GM20000 (cell line): ENCODE results near the gene BUD31.
"Not testable (repeated sequence)": the region's sequence is repeated elsewhere in the genome, so short reads cannot be mapped to it uniquely, and the experiment has no call there.

Experiments used
- DNase-seq: peaks from one replicate; pipeline ENCODE4 v3.0.0; 2012; ENCODE audit warnings: low spot score
- TF ChIP-seq, protein P1 (sequence below): IDR thresholded peaks from 2 replicates; pipeline ENCODE4 v1.5.1; 2012; ENCODE audit warnings: mild to moderate bottlenecking, control low read depth; ENCODE audit errors: extremely low read depth, missing control alignments

BUD31 gene

DNA sequence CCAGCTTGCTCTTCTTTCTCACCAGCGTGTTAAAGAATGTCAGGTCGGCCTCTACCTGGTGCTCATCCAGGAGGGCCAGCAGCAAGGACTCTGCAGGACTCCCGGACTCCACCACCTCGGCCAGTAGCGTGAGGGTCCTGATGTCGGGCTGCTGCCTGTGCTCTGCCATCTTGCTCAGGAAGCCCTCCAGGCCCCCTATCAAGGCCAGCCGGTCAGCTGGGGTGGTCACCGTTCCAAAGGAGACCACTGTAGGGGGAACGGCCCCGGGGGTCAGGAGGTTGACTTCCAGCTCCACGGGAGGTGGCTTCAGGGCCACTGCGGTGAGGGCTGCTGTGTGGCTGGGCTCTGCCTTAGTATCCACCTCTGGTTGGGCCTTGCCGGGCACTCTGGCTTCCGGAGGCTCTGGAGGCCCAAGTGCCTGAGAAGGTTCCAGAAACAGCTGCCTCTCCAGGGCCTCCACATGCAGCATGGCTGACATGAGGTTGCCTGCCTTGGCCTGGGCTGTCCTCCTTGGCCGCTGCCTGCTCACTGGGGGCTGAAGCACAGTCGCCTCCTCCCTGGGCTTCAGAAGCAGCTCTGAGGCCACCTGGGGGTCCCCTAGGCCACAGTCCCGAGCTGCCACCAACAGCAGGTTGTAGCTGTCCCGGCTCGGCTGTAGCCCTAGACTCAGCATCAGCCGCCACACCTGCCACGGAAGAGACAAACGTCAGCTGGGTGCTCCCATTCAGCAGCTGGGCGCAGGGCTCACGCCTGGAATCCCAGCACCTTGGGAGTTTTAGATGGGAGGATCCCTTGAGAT, 16.4 kb downstream of the BUD31 start:
- TF ChIP-seq, protein P1, sequence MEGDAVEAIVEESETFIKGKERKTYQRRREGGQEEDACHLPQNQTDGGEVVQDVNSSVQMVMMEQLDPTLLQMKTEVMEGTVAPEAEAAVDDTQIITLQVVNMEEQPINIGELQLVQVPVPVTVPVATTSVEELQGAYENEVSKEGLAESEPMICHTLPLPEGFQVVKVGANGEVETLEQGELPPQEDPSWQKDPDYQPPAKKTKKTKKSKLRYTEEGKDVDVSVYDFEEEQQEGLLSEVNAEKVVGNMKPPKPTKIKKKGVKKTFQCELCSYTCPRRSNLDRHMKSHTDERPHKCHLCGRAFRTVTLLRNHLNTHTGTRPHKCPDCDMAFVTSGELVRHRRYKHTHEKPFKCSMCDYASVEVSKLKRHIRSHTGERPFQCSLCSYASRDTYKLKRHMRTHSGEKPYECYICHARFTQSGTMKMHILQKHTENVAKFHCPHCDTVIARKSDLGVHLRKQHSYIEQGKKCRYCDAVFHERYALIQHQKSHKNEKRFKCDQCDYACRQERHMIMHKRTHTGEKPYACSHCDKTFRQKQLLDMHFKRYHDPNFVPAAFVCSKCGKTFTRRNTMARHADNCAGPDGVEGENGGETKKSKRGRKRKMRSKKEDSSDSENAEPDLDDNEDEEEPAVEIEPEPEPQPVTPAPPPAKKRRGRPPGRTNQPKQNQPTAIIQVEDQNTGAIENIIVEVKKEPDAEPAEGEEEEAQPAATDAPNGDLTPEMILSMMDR: no peak
- no peak for DNase-seq

- TF ChIP-seq, protein P1: no peak
- DNase-seq: no peak
Measured at GRCh38 chr7:99428972-99429566, 20.3 kb downstream of the BUD31 start.

DNA sequence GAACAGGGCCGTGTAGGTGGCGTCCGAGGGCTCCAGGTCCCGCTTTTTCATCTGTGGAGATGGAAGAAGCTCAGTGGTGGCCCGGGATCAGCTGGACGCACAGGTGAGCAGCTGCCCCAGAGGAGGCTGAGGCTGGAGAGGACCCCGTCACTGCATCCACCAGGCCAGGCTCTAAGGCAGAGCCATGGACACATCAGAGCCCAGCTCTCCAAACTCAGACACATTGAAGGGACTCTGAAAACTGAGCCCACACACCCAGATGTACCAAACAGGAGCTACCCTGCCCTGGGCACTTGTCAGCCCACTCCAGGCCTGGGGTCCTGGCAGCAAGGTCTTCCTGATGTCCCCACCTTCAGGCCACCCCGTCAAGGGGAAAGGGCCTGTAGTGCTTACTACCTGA, 21.0 kb downstream of the BUD31 start:
- TF ChIP-seq, protein P1: no peak
- DNase-seq: no peak

DNA sequence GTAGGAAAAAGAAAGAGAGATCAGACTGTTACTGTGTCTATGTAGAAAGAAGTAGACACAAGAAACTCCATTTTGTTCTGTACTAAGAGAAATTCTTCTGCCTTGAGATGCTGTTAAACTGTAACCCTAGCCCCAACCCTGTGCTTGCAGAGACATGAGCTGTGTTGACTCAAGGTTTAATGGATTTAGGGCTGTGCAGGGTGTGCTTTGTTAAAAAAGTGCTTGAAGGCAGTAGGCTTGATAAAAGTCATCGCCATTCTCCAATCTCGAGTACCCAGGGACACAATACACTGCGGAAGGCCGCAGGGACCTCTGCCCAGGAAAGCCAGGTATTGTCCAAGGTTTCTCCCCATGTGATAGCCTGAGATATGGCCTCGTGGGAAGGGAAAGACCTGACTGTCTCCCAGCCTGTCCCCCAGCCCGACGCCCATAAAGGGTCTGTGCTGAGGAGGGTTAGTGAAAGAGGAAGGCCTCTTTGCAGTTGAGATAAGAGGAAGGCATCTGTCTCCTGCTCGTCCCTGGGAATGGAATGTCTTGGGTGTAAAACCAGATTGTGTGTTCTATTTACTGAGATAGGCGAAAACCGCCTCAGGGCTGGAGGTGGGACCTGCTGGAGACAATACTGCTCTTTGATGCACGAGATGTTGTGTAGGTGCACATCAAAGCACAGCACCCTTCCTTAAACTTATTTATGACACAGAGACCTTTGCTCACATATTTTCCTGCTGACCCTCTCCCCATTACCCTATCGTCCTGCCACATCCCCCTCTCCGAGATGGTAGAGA, 23.2 kb downstream of the BUD31 start:
- DNase-seq: not testable (repeated sequence)

GRCh38 chr7:99433158-99433557, 24.4 kb downstream of the BUD31 start:
- no peak for DNase-seq

DNA sequence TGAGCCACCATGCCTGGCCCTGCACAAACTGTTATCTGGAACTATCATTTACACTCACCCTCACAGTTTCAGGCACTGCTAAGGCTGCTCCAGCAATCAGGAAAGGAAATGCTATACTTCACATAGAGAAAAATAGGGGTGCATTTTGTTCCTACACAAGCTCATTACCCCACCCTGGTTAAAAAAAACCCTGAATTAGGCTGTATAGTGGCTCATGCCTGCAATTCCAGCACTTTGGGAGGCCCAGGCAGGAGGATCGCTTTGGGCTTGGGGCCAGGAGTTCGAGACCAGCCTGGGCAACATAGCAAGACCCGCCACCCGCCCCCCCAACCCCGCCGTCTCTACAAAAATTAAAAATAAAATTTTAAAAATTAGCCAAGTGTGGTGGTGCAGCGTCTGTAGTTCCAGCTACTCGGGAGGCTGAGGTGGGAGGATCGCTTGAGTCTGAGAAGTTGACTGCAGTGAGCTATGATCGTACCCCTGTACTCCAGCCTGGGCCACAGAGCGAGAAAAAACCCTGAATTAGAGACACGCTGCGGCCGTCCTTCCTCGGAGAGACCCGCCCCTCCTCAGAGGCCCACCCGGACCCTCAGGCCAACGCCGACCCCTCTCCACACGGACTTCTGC, 29.3 kb downstream of the BUD31 start:
- TF ChIP-seq, protein P1: no peak
- no peak for DNase-seq

More at GRCh38 chr7:99433158-99433557, 24.4 kb downstream of the BUD31 start:
- TF ChIP-seq, protein P1: no peak

GRCh38 chr7:99438573-99439480, 30.1 kb downstream of the BUD31 start, which contains the start of the genes CPSF4 and PTCD1:
TSS of gene CPSF4 (plus strand) at chr7:99438943. CDS start at chr7:99439083, 140 bp downstream.
TSS of gene PTCD1 (minus strand) at chr7:99438798. CDS start at chr7:99435242, 3,556 bp downstream.
- TF ChIP-seq, protein P1: no peak

More at GRCh38 chr7:99438573-99439480, 30.1 kb downstream of the BUD31 start, which contains the start of the genes CPSF4 and PTCD1:
- DNase-seq: peak; percentile 99
